ENCODE data around the gene DCST2. TPM values are rescaled to one million over a fixed set of nuclear protein-coding genes. Genes with fewer than 3 reads are reported as not detected.

Gene DCST2
- polyA plus RNA-seq, 1 of the 3 experiments (the other 2 are of a cell fraction), result 0.76 TPM

DNA sequence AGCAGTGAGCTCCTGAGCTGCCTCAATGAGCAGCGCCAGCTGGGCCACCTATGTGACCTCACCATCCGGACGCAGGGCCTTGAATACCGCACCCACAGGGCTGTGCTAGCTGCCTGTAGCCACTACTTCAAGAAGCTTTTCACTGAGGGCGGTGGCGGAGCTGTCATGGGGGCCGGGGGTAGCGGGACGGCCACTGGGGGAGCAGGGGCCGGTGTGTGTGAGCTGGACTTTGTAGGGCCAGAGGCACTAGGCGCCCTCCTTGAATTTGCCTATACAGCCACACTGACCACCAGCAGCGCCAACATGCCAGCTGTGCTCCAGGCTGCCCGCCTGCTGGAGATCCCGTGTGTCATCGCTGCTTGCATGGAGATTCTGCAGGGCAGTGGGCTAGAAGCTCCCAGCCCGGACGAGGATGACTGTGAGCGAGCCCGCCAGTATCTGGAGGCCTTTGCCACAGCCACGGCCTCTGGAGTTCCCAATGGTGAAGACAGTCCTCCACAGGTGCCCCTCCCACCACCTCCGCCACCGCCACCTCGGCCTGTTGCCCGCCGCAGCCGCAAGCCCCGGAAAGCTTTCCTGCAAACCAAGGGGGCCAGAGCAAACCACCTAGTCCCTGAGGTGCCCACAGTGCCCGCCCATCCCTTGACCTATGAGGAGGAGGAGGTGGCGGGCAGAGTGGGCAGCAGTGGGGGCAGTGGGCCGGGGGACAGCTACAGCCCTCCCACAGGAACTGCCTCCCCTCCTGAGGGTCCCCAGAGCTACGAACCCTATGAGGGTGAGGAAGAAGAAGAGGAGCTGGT, 18.7 kb downstream of the DCST2 start:
- no peak overlapping the region for H2AFZ ChIP-seq (ENCODE audit: low read depth)
- POLR2A ChIA-PET, result no interaction called here
- H3K9ac ChIP-seq, result no peak overlapping the region
- CTCF ChIA-PET, result interaction anchor here (0.9 to 9.3 kb wide), 10 partner anchors 14 to 70 kb away, joined by 3 to 149 read pairs (median 4); partner anchors contain the start of genes ADAM15, EFNA3, LENEP and PYGO2
- H3K27ac ChIP-seq (ENCODE audit: low read depth in 2 of 2, low read length in 1 of 2), result no peak overlapping the region
- no peak overlapping the region for H3K4me3 ChIP-seq (ENCODE audit: low read depth in 2 of 2, low read length in 1 of 2)
- no peaks in the 10 kb centered on the region for H3K9me3 ChIP-seq
- 93% methylated on average over 11 of the region's 31 CpGs for WGBS (ENCODE audit: low lambda C conversion rate)
- TF ChIP-seq NRF1 (IDR thresholded peaks at IDR 0.05; ENCODE audit: low read depth, low read length) (no peak), NFIC (IDR thresholded peaks at IDR 0.05; ENCODE audit: borderline replicate concordance) (no peak), FOSL2 (IDR thresholded peaks at IDR 0.05; ENCODE audit: borderline replicate concordance, low read depth) (no peak), MEF2A (IDR thresholded peaks at IDR 0.05; ENCODE audit: borderline replicate concordance, low read depth) (no peak), GABPA (IDR thresholded peaks at IDR 0.05; ENCODE audit: low read depth) (no peak), JUND (IDR thresholded peaks at IDR 0.05) (no peak)
- TF ChIP-seq, protein P1, sequence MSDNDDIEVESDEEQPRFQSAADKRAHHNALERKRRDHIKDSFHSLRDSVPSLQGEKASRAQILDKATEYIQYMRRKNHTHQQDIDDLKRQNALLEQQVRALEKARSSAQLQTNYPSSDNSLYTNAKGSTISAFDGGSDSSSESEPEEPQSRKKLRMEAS (IDR thresholded peaks at IDR 0.05; ENCODE audit: low read depth), result no peak
- TF ChIP-seq, protein P2, sequence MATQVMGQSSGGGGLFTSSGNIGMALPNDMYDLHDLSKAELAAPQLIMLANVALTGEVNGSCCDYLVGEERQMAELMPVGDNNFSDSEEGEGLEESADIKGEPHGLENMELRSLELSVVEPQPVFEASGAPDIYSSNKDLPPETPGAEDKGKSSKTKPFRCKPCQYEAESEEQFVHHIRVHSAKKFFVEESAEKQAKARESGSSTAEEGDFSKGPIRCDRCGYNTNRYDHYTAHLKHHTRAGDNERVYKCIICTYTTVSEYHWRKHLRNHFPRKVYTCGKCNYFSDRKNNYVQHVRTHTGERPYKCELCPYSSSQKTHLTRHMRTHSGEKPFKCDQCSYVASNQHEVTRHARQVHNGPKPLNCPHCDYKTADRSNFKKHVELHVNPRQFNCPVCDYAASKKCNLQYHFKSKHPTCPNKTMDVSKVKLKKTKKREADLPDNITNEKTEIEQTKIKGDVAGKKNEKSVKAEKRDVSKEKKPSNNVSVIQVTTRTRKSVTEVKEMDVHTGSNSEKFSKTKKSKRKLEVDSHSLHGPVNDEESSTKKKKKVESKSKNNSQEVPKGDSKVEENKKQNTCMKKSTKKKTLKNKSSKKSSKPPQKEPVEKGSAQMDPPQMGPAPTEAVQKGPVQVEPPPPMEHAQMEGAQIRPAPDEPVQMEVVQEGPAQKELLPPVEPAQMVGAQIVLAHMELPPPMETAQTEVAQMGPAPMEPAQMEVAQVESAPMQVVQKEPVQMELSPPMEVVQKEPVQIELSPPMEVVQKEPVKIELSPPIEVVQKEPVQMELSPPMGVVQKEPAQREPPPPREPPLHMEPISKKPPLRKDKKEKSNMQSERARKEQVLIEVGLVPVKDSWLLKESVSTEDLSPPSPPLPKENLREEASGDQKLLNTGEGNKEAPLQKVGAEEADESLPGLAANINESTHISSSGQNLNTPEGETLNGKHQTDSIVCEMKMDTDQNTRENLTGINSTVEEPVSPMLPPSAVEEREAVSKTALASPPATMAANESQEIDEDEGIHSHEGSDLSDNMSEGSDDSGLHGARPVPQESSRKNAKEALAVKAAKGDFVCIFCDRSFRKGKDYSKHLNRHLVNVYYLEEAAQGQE (IDR thresholded peaks at IDR 0.05; ENCODE audit: low read depth, low read length), result no peak
- H3K9me2 ChIP-seq, result no peaks in the 10 kb centered on the region
- no peaks in the 10 kb centered on the region for H3K79me2 ChIP-seq (ENCODE audit: insufficient read depth)
- peaks cover 0 to 22% of the 10 kb centered on the region in 2 experiments for H3K36me3 ChIP-seq (replicated peaks in 1 of 2; ENCODE audit: control insufficient read depth in 1 of 2, insufficient read depth in 2 of 2, low read length in 1 of 2)
- H4K20me1 ChIP-seq (ENCODE audit: insufficient read depth), result no peaks in the 10 kb centered on the region
- H3K4me1 ChIP-seq (ENCODE audit: control insufficient read depth in 1 of 2, insufficient read depth in 2 of 2, low read depth in 1 of 2, low read length in 1 of 2), result peaks cover 0 to 15% of the 10 kb centered on the region in 2 experiments; a peak in 1 of 4 replicates
- no peak for DNase-seq
- no peaks in the 10 kb centered on the region for H3K27me3 ChIP-seq (ENCODE audit: insufficient read depth)
- H3K4me2 ChIP-seq, result no peak overlapping the region
- peaks cover 6% of the 10 kb centered on the region for H3F3A ChIP-seq (replicated peaks; ENCODE audit: insufficient read depth)

DNA sequence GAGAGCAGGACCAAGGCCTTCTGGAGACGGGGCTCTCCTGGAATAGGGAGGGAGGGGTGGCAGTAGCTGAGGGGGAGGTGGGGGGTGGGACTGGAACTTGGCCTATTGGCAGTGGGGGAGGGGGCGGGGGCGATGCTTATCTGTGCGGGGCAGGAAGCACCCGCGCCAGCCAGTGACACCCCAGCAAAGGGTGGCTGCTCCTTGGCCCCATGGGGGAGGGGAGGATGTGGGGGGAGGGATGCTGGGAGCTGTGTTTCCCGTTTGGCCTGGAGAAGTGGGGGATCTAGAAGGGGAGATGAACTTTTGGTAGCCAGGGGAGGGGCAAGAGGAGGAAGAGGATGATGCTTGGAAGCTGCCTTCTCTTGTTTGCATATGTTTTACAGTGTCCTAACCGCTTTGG, 19.9 kb downstream of the DCST2 start:
- Histone ChIP-seq H3K79me2 (ENCODE audit: insufficient read depth) (no peaks in the 10 kb centered on the region), H2AFZ (ENCODE audit: low read depth) (no peak overlapping the region), H3K4me1 (ENCODE audit: control insufficient read depth in 1 of 2, insufficient read depth in 2 of 2, low read depth in 1 of 2, low read length in 1 of 2) (peaks cover 0 to 15% of the 10 kb centered on the region in 2 experiments; a peak in 1 of 4 replicates), H3K9me3 (no peaks in the 10 kb centered on the region), H3K9ac (no peak overlapping the region), H3K9me2 (no peaks in the 10 kb centered on the region), H3K36me3 (replicated peaks in 1 of 2; ENCODE audit: control insufficient read depth in 1 of 2, insufficient read depth in 2 of 2, low read length in 1 of 2) (peaks cover 0 to 22% of the 10 kb centered on the region in 2 experiments), H3K4me2 (no peak overlapping the region), H3K27ac (ENCODE audit: low read depth in 2 of 2, low read length in 1 of 2) (no peak overlapping the region), H3K27me3 (ENCODE audit: insufficient read depth) (no peaks in the 10 kb centered on the region), H4K20me1 (ENCODE audit: insufficient read depth) (0 out of 2 replicates have a peak, but pooled peaks cover 3% of the 10 kb centered on the region), H3F3A (replicated peaks; ENCODE audit: insufficient read depth) (peaks cover 6% of the 10 kb centered on the region), H3K4me3 (ENCODE audit: low read depth in 2 of 2, low read length in 1 of 2) (no peak overlapping the region)
- CTCF ChIA-PET, result interaction anchor here (0.6 to 9.3 kb wide), 5 partner anchors 13 to 70 kb away, joined by 3 to 149 read pairs (median 7); partner anchors contain the start of gene ZBTB7B
- TF ChIP-seq TCF12 (IDR thresholded peaks at IDR 0.05) (no peak), RFX5 (IDR thresholded peaks at IDR 0.05; ENCODE audit: low read length) (no peak), FOSL2 (IDR thresholded peaks at IDR 0.05; ENCODE audit: borderline replicate concordance, low read depth) (no peak), POLR2AphosphoS5 (IDR thresholded peaks at IDR 0.05; ENCODE audit: low read depth, low read length) (no peak)
- TF ChIP-seq, protein P2 (IDR thresholded peaks at IDR 0.05; ENCODE audit: low read depth, low read length), result no peak
- 80% methylated on average over 1 of the region's 8 CpGs for WGBS (ENCODE audit: low lambda C conversion rate)
- DNase-seq, result no peak
- POLR2A ChIA-PET, result no interaction called here
